Motor neuron (in vitro differentiated cells): ENCODE results near the gene SMYD1. TPM values are rescaled to one million over a fixed set of nuclear protein-coding genes. Genes with fewer than 3 reads are reported as not detected.
A peak's percentile ranks its signal among the peaks of the same experiment; 100 is the strongest.
"Not testable (repeated sequence)": the region's sequence is repeated elsewhere in the genome, so short reads cannot be mapped to it uniquely, and the experiment has no call there.

Source experiments
- ATAC-seq, 8 experiments: fragments of 200-7000 bp; cut with Tn5 transposase; replicated peaks in 6 of 8; 2 replicates each; pipeline ENCODE4 v1.8.0; 2021; ENCODE audit warnings: mild to moderate bottlenecking in 8 of 8, moderate library complexity in 8 of 8
- H3K27ac ChIP-seq, 2 donors: fragments of 250-450 bp; sonication (Bioruptor Pico); 2 replicates each; pipeline ENCODE4 v1.9.0; 2021; ENCODE audit warnings: antibody characterized with exemption in 2 of 2, mild to moderate bottlenecking in 2 of 2, moderate library complexity in 1 of 2
- H3K4me1 ChIP-seq, 2 donors: fragments of 250-450 bp; sonication (Bioruptor Pico); replicated peaks in 1 of 2; 2 replicates each; pipeline ENCODE4 v1.6.1; 2021; ENCODE audit warnings: antibody characterized with exemption in 2 of 2, mild to moderate bottlenecking in 2 of 2, moderate library complexity in 1 of 2
- H3K4me3 ChIP-seq, 5 donors: fragments of 250-450 bp; sonication (Bioruptor Pico); 2 replicates each; pipeline ENCODE4 v1.9.0; 2021; ENCODE audit warnings: antibody characterized with exemption in 5 of 5, mild to moderate bottlenecking in 5 of 5, moderate library complexity in 4 of 5
- WGBS, 10 experiments: fragments of 450-650 bp; shearing (Covaris generic); methylation state at CpG; one replicate each; pipeline ENCODE4 v1.0.0; 2022; 5-methylcytosine and 5-hydroxymethylcytosine counted together
- in situ Hi-C, 9 experiments: fragments of 400-800 bp; cut with MboI; loops; one replicate each; pipeline ENCODE4 v1.15.0; 2021; ENCODE audit warnings: low sequenced_read_pairs in 9 of 9, low pct_unique_long_range_greater_than_20kb in 2 of 9; ENCODE audit not compliant: unreplicated experiment in 9 of 9
- total RNA-seq, 8 experiments: library from RNA; unstranded; fragments of 300-600 nt; gene quantifications; 2 replicates each; pipeline versions ENCODE4 v1.2.3 to v1.2.4, GENCODE V29; 2022

SMYD1 gene
- total RNA-seq = 1 to 10 TPM in 1 of 8 experiments, under 1 TPM in 6, not detected in 1; 0.08 to 4.0 (median 0.43) TPM

DNA sequence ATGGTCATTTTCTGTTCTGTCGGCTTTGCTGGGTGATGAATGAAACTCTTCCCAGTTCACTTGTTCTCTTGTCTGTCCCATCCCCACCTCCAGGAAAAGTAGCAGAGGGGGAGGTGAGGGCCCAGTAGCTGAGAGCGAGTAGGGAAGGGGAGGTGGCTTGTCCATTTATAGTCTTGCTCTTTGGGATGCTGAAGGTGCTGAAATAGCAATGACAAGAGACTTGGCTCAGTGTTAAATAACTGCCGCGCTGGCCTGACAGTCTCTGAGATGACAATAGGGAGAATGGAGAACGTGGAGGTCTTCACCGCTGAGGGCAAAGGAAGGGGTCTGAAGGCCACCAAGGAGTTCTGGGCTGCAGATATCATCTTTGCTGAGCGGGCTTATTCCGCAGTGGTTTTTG lies at the start of gene SMYD1:
Gene SMYD1 (plus strand): TSS at position 228 of the 400 bp plus-strand sequence. CDS start 40 bp downstream, at position 268.
- ATAC-seq = no peak
- H3K27ac ChIP-seq = no peak within 1 kb of the TSS
- no peak within 1 kb of the TSS for H3K4me3 ChIP-seq
- H3K4me1 ChIP-seq = peaks cover 8% of the 10 kb centered on the region in 2 donors
- 51 to 100% (median 57%) methylated on average over 1 to 8 of the region's 8 CpGs; no CpG with 5 or more reads in 3 of the 10 experiments for WGBS, 10 experiments
- in situ Hi-C loops = loop anchor here in 1 of 9 experiments (25.0 kb wide), 1 partner anchor 95 kb away; the partner anchor contains the start of gene THNSL2

GRCh38 chr2:88018077-88018805 lies 49.4 kb upstream of the SMYD1 start:
- peaks cover 11 to 16% of the 10 kb centered on the region in 2 donors for H3K4me1 ChIP-seq
- ATAC-seq, in situ Hi-C loops: not testable (repeated sequence)
- 19 to 100% (median 62%) methylated on average over 1 to 9 of the region's 11 CpGs; no CpG with 5 or more reads in 2 of the 10 experiments for WGBS, 10 experiments
- peak overlapping the region in 1 of 2 donors; percentile 57 for H3K27ac ChIP-seq
- peak overlapping the region in 1 of 5 donors; percentile 48 for H3K4me3 ChIP-seq

DNA sequence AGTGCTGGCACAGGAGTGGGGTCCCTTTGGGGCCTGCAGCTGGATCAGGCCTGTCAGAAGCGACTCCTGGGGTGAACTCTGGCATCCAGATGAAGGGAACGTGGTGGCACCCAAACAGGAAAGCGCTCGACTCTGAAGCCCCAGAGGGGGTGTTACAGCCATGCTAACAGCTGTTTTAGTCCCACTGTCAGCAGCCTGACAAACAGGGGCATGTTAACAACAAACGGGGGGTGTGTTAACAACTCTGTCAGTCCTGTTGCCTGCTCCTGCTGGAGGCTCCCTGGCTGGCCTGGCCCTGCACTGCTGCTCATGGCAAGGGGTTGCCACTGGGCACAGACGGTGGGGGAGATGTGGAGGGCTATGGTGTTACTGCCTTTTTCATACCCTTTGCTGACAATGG lies 48.7 kb upstream of the SMYD1 start:
- WGBS, 10 experiments = 0 to 100% methylated on average over 1 of the region's 6 CpGs; no CpG with 5 or more reads in 8 of the 10 experiments
- H3K27ac ChIP-seq = no peak overlapping the region
- H3K4me1 ChIP-seq = peaks cover 11 to 16% of the 10 kb centered on the region in 2 donors
- no peak for ATAC-seq
- in situ Hi-C loops = no loop called here
- H3K4me3 ChIP-seq = no peak overlapping the region

DNA sequence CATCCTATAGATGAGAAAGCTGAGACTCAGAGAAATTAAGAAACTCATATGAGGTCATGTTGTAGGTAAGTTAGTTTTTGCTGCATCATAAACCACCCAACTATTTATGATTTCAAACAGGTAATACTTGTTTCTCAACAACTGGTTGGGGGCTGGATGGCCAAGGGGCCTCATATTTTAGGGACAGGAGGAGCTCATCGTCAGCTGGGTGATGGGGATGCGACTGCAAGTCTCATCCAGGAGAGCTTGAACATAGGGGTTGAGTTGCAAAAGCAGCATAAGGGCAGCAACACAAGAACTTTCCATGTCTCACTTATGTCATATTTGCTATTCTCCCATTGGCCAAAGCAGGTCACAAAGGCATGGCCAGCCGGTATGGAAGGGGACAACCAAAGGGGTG lies 47.6 kb upstream of the SMYD1 start:
- 75 to 100% (median 95%) methylated on average over 1 to 2 of the region's 3 CpGs; no CpG with 5 or more reads in 4 of the 10 experiments for WGBS, 10 experiments
- in situ Hi-C loops = no loop called here
- Histone ChIP-seq H3K4me3 (no peak overlapping the region), H3K4me1 (peaks cover 11 to 22% of the 10 kb centered on the region in 2 donors), H3K27ac (no peak overlapping the region)
- no peak for ATAC-seq

DNA sequence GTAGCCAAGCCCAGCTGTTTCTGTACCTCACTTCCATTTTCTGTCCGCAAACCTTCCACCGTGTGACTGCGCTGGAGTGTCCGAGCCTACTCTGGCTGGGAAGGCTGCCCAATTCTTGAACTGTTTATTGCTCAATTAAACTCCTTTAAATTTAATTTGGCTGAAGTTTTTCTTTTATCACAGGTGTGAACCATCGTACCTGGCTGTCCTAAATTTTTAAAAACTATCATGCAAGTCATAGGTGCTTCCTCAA lies 45.0 kb upstream of the SMYD1 start:
- whole genome bisulfite sequencing, 10 experiments = 60 to 100% (median 100%) methylated on average over 1 to 5 of the region's 5 CpGs; no CpG with 5 or more reads in 1 of the 10 experiments
- H3K27ac ChIP-seq = no peak overlapping the region
- no peak for ATAC-seq
- H3K4me3 ChIP-seq = no peak overlapping the region
- in situ Hi-C loops = no loop called here
- H3K4me1 ChIP-seq = peaks cover 9 to 22% of the 10 kb centered on the region in 2 donors

DNA sequence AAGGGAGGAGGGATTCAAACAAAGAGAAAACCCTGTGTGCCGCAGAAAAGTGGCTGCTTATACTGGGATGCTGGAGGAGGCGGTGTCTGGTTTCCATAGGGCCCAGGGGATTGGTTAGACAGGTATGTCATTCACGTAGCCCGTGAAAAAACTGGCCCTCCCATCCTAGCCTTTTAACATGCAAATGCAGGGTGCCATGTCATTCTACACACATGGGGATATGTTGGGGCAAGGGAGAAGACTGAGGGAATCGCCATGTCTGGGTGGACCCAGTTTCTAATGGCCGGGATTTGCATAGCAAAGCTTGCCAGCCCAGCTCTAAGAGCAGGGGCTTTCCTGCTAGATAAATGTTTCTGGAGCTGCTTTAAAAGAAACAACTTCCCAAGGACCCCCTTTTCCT lies 43.1 kb upstream of the SMYD1 start:
- peak; percentile 34 to 100 (median 95) for ATAC-seq
- in situ Hi-C loops = no loop called here
- WGBS, 10 experiments = 25 to 93% (median 33%) methylated on average over 2 to 5 of the region's 6 CpGs; no CpG with 5 or more reads in 5 of the 10 experiments
- no peak overlapping the region for H3K4me3 ChIP-seq
- peaks cover 2 to 9% of the 10 kb centered on the region in 2 donors for H3K4me1 ChIP-seq
- peak overlapping the region in 1 of 2 donors; percentile 55 for H3K27ac ChIP-seq

- no peak for ATAC-seq
- Histone ChIP-seq H3K4me1 (peaks cover 2 to 9% of the 10 kb centered on the region in 2 donors), H3K27ac (no peak overlapping the region), H3K4me3 (no peak overlapping the region)
- WGBS, 10 experiments = 90 to 100% (median 94%) methylated on average over 3 to 10 of the region's 10 CpGs
- in situ Hi-C loops = no loop called here
Observed at GRCh38 chr2:88027697-88028389, 39.8 kb upstream of the SMYD1 start.

DNA sequence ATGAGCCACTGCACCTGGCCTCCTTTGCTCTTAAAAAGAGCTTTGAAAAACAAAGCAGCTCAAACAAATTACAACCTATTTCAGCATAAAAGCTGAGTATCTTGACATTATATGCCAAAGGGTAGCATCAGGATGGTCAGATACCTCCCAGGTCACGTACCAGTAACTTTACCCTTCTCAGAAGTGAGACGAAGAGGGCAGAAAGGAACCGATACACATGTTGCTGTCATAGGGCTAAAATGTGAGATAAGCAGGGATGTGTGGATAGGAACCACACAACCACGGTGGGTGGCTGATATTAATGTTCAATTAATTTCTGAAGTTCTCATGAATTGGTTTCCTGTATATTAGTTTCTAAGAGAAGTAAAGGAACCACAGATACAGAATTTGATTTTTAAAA lies 38.7 kb upstream of the SMYD1 start:
- H3K4me3 ChIP-seq = no peak overlapping the region
- no peak for ATAC-seq
- peaks cover 2 to 9% of the 10 kb centered on the region in 2 donors for H3K4me1 ChIP-seq
- no peak overlapping the region for H3K27ac ChIP-seq
- WGBS, 10 experiments = 95 to 100% (median 100%) methylated on average over 1 to 4 of the region's 4 CpGs; no CpG with 5 or more reads in 1 of the 10 experiments
- in situ Hi-C loops = no loop called here

DNA sequence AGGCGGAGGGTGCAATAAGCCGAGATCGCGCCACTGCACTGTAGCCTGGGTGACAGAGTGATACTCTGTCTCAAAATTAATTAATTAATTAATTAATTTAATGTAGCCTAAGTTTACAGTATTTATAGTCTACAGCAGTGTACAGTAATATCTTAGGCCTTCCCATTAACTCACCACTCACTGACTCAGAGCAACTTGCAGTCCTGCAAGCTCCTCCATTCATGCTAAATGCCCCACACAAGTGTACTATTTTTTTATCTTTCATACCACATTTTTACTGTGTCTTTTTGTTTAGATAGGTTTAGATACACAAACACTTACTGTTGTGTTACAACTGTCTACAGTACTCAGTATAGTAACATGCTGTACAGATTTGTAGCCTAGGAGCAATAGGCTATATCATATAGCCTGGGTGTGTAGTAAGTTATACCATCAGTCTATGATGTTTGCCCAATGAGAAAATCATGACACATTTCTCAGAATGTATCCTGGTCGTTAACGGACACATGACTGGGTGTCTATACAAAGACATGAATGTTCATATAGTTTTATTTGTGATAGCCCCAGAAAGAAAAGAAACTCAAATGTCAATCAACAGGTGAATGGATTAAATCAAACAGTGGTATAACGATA lies 35.4 kb upstream of the SMYD1 start:
- in situ Hi-C loops = no loop called here
- no peaks in the 10 kb centered on the region for H3K4me1 ChIP-seq
- H3K4me3 ChIP-seq = no peak overlapping the region
- WGBS, 10 experiments = 93 to 100% (median 97%) methylated on average over 1 to 7 of the region's 7 CpGs
- no peak for ATAC-seq
- no peak overlapping the region for H3K27ac ChIP-seq

DNA sequence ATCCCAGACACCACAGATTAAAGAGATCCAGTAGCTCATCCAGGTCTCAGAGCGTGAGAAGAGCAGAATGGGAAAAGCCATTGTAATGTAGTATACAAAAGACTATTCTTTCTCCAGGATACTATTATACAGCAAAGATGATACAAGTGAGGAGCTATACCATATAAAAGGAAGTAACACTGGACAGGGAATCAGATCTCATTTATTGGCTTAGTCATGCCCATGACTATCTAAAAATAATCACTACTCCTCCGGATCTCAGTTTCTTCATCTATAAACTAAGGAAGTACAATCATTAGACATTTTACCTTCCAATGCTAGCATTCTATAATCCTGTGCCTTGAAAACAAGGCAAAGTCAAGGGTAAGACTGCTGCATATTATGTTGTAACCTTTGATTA lies 31.4 kb upstream of the SMYD1 start:
- Histone ChIP-seq H3K27ac (no peak overlapping the region), H3K4me1 (no peaks in the 10 kb centered on the region), H3K4me3 (no peak overlapping the region)
- in situ Hi-C loops = no loop called here
- no peak for ATAC-seq
- WGBS, 10 experiments = 55 to 100% (median 83%) methylated on average over 1 to 2 of the region's 2 CpGs; no CpG with 5 or more reads in 2 of the 10 experiments

GRCh38 chr2:88036606-88037005 lies 31.0 kb upstream of the SMYD1 start:
- in situ Hi-C loops = no loop called here
- Histone ChIP-seq H3K27ac (no peak overlapping the region), H3K4me3 (no peak overlapping the region), H3K4me1 (no peaks in the 10 kb centered on the region)
- ATAC-seq = no peak

DNA sequence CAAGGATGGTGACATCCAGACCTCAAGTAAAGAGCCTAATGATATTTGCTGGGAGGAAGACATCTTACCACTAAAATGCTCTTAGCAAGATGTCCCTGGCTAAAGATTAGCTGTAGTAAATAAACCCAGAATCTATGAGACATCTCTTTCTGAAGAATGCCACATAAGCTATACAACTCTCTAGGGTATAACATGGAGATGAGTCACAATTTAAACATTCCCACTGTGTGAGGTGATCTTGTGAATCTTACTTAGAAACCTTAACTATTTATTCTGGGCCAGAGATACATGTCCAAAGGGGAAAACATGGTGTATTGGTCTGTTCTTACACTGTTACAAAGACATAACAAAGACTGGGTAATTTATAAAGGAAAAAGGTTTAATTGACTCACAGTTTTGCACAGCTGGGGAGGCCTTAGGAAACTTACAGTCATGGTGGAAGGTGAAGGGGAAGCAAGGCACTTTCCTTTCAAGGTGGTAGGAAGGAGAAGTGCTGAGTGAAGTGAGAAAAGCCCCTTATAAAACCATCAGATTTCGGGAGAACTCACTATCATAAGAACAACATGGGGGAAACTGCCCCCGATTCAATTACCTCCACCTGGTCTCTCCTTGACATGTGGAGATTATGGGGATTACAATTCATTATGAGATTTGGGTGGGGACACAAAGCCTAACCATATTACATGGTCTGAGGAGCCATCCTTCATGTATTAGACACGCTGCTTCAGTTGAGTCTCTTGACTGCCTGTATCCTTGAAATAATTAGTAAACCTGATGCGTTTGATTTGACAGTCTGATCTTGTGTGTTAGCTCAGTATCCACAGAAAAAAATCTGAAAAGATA lies 29.1 kb upstream of the SMYD1 start:
- H3K4me3 ChIP-seq = no peak overlapping the region
- no peak overlapping the region for H3K27ac ChIP-seq
- peak in 5 of 8 experiments; percentile 39 to 86 (median 46) for ATAC-seq
- 80 to 100% (median 100%) methylated on average over 1 to 4 of the region's 4 CpGs; no CpG with 5 or more reads in 1 of the 10 experiments for WGBS, 10 experiments
- in situ Hi-C loops = no loop called here
- no peaks in the 10 kb centered on the region for H3K4me1 ChIP-seq
